Testis (tissue), 2 donors: ENCODE data around the gene ZMYND19.

Experiments used
- POLR2A ChIP-seq: fragments of 450-650 bp; IDR thresholded peaks from one replicate; pipeline ENCODE4 v1.6.1; 2017; ENCODE audit warnings: antibody characterized with exemption, mild to moderate bottlenecking, moderate library complexity
- TF ChIP-seq, protein P1 (sequence below), 3 experiments: fragments of 450-650 bp in 2 of 3; fragments of 200-600 bp in 1 of 3; sonication (generic) in 1 of 3; IDR thresholded peaks; one replicate each; pipeline ENCODE4 v1.5.1; 2016 to 2019; ENCODE audit warnings: antibody characterized with exemption in 3 of 3, mild to moderate bottlenecking in 2 of 3, moderate library complexity in 1 of 3

DNA sequence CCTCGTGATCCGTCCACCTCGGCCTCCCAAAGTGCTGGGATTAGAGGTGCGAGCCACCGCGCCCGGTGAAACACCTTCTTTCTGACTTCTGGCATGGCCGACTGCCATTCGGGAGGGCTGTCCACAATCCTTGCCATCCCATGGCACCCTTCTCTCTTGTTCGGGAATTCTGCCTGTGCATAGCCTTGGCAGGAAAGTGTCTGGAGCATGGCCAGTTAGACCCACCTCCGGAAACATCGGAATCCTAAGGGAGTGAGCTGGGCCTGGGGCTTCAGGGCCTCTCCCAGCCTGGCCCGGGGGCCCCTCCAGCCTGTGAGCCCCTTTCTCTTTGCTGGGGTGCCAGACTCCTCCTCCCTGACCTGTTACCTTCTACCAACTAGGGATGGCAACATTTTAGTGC, 13.6 kb upstream of the ZMYND19 start:
- TF ChIP-seq, protein P1, sequence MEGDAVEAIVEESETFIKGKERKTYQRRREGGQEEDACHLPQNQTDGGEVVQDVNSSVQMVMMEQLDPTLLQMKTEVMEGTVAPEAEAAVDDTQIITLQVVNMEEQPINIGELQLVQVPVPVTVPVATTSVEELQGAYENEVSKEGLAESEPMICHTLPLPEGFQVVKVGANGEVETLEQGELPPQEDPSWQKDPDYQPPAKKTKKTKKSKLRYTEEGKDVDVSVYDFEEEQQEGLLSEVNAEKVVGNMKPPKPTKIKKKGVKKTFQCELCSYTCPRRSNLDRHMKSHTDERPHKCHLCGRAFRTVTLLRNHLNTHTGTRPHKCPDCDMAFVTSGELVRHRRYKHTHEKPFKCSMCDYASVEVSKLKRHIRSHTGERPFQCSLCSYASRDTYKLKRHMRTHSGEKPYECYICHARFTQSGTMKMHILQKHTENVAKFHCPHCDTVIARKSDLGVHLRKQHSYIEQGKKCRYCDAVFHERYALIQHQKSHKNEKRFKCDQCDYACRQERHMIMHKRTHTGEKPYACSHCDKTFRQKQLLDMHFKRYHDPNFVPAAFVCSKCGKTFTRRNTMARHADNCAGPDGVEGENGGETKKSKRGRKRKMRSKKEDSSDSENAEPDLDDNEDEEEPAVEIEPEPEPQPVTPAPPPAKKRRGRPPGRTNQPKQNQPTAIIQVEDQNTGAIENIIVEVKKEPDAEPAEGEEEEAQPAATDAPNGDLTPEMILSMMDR (IDR thresholded peaks at IDR 0.05): no peak
- no peak for TF ChIP-seq POLR2A
